ENCODE data around the gene RNGTT.

DNA sequence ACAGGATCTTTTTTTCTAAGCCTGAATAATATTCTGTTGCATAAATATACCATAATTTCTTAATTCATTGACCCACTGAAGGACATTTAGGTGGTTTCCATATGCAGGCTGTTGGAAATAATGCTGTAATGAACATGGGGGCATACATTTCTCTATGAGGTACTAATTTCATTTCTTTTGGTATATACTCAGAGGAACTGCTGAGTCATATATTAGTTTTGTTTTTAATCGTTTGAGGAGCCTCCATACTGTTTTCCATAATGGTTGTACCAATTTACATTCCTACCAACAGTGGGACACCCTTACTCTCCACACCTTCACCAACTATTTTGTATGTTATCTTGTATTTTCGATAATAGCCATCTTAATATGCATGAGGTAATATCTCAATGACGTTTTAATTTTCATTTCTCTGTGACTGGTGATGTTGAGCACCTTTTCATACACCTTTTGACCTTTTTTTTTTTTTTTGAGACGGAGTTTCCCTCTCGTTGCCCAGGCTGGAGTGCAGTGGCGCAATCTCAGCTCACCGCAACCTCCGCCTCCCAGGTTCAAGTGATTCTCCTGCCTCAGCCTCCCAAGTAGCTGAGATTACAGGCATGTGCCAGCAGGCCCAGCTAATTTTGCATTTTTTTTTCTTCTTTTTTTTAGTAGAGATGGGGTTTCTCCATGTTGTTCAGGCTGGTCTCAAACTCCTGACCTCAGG, 187.4 kb downstream of the RNGTT start:
- TF ChIP-seq POLR2A (IDR thresholded peaks at IDR 0.05) = no peak
- no peak for TF ChIP-seq POLR2AphosphoS5 (IDR thresholded peaks at IDR 0.05)
